Measurements from ENCODE around the gene GALNT6. TPM values are rescaled to one million over a fixed set of nuclear protein-coding genes. Genes with fewer than 3 reads are reported as not detected.
"Not testable (repeated sequence)": the region's sequence is repeated elsewhere in the genome, so short reads cannot be mapped to it uniquely, and the experiment has no call there.

Gene GALNT6
- total RNA-seq, 1 donor: 11.3 TPM

DNA sequence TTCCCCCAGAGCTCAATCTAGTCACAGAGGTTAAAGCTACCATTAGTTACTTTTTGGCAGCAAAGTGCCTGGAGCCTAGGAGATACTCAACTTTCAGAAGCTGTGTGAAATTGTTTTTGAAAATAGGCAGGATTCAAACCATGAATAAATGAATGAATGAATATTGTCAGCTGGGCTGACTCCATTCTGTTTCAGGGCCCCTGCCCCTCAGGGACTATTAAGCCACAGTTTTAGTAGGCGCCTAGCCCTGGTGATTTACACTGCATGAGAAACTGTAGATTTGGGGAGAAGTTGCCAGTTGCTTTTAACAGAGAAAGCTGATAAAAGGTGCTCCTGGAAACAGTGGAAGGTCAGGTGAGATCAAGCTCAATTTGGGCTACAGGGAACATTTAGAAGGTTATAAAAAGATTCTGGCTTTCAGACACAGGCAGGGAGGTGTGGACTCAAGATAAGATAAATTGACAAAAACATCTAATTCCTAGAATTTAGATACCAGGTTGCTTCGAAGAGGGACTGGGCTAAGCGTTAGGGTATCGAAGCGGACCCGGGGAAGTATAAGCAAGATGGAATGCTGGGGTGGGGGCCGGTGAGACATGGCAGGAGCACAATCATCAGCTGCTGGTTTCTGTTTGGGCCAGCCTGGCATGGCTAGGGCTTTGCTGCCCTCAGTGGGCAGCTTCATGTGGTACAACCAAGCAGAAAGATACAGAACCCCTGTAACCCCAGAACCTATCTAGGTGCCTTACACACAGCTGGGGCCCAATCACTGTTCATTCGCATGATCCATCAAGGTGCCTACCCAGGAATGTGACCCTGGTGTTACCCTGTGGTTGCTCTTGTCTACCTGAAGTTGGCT, 29.8 kb downstream of the GALNT6 start:
- H3K4me1 ChIP-seq (ENCODE audit: insufficient read depth, low read length): peaks cover 19% of the 10 kb centered on the region
- no peak overlapping the region for H3K4me3 ChIP-seq (ENCODE audit: low read length)
- no peaks in the 10 kb centered on the region for H3K27me3 ChIP-seq (ENCODE audit: insufficient read depth, low read length)
- H3K9me3 ChIP-seq (ENCODE audit: low read depth, low read length): no peaks in the 10 kb centered on the region

- Histone ChIP-seq H3K27me3 (ENCODE audit: insufficient read depth, low read length) (no peaks in the 10 kb centered on the region), H3K4me1 (ENCODE audit: insufficient read depth, low read length) (peaks cover 14% of the 10 kb centered on the region), H3K4me3 (ENCODE audit: low read length) (no peak overlapping the region), H3K9me3 (ENCODE audit: low read depth, low read length) (no peaks in the 10 kb centered on the region)
Observed at GRCh38 chr12:51360315-51360714, 30.9 kb downstream of the GALNT6 start.

- H3K4me3 ChIP-seq (ENCODE audit: low read length): no peak overlapping the region
- peaks cover 14% of the 10 kb centered on the region for H3K4me1 ChIP-seq (ENCODE audit: insufficient read depth, low read length)
Observed at GRCh38 chr12:51359851-51360250, 31.4 kb downstream of the GALNT6 start.

DNA sequence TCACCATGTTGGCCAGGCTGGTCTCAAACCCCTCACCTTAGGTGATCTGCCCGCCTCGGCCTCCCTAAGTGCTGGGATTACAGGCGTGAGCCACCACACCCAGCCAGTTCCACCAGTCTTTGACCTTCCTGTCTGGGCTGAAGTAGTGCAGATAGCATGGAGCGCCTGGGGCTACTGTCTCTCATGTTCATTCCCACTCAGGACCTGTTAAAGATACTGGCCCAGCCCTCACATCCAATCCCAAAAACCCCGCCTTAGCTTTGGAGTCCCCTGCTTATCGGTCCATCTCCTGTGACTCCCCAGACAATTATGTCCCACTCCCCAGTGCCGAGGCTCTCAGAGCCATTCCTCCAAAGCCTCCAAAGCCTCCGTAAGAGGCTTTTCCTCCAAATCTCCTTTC, 32.7 kb downstream of the GALNT6 start:
- Histone ChIP-seq H3K4me1 (ENCODE audit: insufficient read depth, low read length) (peaks cover 14% of the 10 kb centered on the region), H3K9me3 (ENCODE audit: low read depth, low read length) (no peaks in the 10 kb centered on the region), H3K27me3 (ENCODE audit: insufficient read depth, low read length) (no peaks in the 10 kb centered on the region), H3K4me3 (ENCODE audit: low read length) (no peak overlapping the region)

More at GRCh38 chr12:51359851-51360250, 31.4 kb downstream of the GALNT6 start:
- Histone ChIP-seq H3K27me3 (ENCODE audit: insufficient read depth, low read length) (no peaks in the 10 kb centered on the region), H3K9me3 (ENCODE audit: low read depth, low read length) (no peaks in the 10 kb centered on the region)

DNA sequence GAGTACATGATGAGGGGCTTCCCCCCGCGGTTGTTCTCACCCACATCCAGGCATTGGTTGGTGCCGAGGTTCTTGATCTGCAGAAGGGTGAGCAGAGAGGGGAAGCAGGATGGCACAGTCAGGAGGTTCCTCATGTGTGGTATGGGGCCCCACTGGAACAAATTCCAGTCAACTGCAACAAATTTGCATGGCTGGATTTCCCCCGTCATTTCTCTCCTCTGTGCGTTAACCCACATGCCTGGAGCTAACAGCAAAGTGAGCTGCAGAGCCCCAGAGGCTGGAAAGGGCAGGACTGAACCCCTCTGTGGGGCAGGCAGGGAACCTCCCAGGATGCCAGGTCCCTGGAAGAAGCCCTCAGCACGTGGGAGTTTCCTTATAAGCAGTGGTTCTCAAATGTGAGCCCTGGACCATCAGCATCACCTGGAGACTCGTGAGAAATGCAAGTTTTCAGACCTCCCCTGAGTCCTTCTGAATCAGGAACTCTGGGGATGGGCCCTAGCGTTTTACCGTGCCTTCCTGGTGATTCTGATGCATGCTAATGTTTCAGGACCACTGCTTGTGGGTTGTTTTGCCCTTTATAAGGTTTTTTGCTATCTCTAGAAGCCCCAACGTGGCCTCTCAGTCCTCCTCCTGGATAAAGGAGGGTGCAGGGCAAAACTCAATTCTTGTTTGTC, 33.7 kb downstream of the GALNT6 start:
- Histone ChIP-seq H3K4me3 (ENCODE audit: low read length) (no peak overlapping the region), H3K27me3 (ENCODE audit: insufficient read depth, low read length) (no peaks in the 10 kb centered on the region), H3K4me1 (ENCODE audit: insufficient read depth, low read length) (peaks cover 14% of the 10 kb centered on the region), H3K9me3 (ENCODE audit: low read depth, low read length) (no peaks in the 10 kb centered on the region)

DNA sequence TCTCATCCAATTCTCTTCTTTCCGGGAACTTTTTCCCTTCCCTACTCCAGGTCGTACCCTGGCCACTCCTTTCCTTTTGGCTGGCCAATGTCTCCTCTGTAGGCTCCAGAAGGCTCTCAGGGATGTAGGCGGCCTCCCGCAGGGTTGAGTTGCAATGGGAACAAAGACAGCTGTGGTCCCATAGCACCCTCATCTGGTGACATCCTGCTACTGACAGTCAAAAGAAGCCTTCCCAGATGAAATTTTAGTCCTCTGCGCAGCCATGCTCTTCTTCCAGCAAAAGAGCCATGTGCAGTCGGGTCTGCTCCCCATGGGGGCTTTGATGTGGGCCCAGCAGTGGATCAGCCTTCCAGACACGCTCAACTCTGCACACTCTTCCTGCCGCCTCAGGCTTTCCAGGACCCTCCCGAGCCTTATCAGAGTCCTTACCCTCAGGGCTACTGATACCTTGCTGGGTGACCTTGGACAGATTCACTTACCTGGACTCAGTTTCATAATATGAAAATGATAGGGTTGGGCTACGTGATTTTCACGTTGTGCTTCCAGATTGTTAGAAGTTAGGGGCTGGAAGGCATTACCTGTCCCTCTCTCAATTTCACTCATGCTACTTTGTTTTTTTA, 39.2 kb downstream of the GALNT6 start:
- H3K27me3 ChIP-seq (ENCODE audit: insufficient read depth, low read length): no peaks in the 10 kb centered on the region
- H3K9me3 ChIP-seq (ENCODE audit: low read depth, low read length): no peaks in the 10 kb centered on the region
- H3K4me3 ChIP-seq (ENCODE audit: low read length): no peak overlapping the region
- H3K4me1 ChIP-seq (ENCODE audit: insufficient read depth, low read length): peaks cover 6% of the 10 kb centered on the region

GRCh38 chr12:51349026-51349425, 42.2 kb downstream of the GALNT6 start:
- no peaks in the 10 kb centered on the region for H3K4me1 ChIP-seq (ENCODE audit: insufficient read depth, low read length)

GRCh38 chr12:51348116-51348515, 43.1 kb downstream of the GALNT6 start:
- Histone ChIP-seq H3K4me3 (ENCODE audit: low read length) (no peak overlapping the region), H3K4me1 (ENCODE audit: insufficient read depth, low read length) (no peaks in the 10 kb centered on the region), H3K9me3 (ENCODE audit: low read depth, low read length) (no peaks in the 10 kb centered on the region), H3K27me3 (ENCODE audit: insufficient read depth, low read length) (no peaks in the 10 kb centered on the region)

More at GRCh38 chr12:51349026-51349425, 42.2 kb downstream of the GALNT6 start:
- no peak overlapping the region for H3K4me3 ChIP-seq (ENCODE audit: low read length)
- H3K27me3 ChIP-seq (ENCODE audit: insufficient read depth, low read length): no peaks in the 10 kb centered on the region
- H3K9me3 ChIP-seq (ENCODE audit: low read depth, low read length): no peaks in the 10 kb centered on the region

- no peak within 1 kb of the TSS for H3K4me3 ChIP-seq (ENCODE audit: low read length)
- H3K4me1 ChIP-seq (ENCODE audit: insufficient read depth, low read length): peaks cover 6% of the 10 kb centered on the region
- H3K9me3 ChIP-seq (ENCODE audit: low read depth, low read length): no peaks in the 10 kb centered on the region
- no peaks in the 10 kb centered on the region for H3K27me3 ChIP-seq (ENCODE audit: insufficient read depth, low read length)
Observed at GRCh38 chr12:51346581-51346980, 44.6 kb downstream of the GALNT6 start, which contains the start of gene CELA1. TSS of gene CELA1 (minus strand) at chr12:51346679. CDS start at chr12:51346638, 41 bp downstream.

GRCh38 chr12:51345681-51346080, 45.5 kb downstream of the GALNT6 start:
- Histone ChIP-seq H3K9me3 (ENCODE audit: low read depth, low read length) (no peaks in the 10 kb centered on the region), H3K4me1 (ENCODE audit: insufficient read depth, low read length) (peaks cover 14% of the 10 kb centered on the region), H3K4me3 (ENCODE audit: low read length) (no peak overlapping the region), H3K27me3 (ENCODE audit: insufficient read depth, low read length) (no peaks in the 10 kb centered on the region)

DNA sequence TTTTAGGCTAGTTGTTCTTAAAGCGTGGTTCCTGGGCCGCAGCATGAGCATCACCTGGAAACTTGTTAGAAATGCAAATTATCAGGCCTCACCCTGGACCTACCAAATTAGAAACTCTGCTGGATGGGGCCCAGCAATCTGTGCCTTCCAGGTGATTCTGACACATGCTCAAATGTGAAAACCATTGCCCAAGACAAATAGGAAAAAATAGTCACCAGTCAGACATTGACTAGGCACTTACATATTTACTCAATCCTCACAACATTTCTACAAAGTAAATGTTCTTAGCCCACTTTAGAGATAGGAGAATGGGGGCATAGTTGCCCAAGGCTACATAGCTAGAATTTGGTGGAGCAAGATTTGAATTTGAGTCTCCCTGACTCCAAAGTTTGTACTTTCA, 48.0 kb downstream of the GALNT6 start:
- Histone ChIP-seq H3K4me3 (ENCODE audit: low read length) (no peak overlapping the region), H3K9me3 (ENCODE audit: low read depth, low read length) (no peaks in the 10 kb centered on the region), H3K4me1 (ENCODE audit: insufficient read depth, low read length) (peaks cover 15% of the 10 kb centered on the region), H3K27me3 (ENCODE audit: insufficient read depth, low read length) (no peaks in the 10 kb centered on the region)

GRCh38 chr12:51342416-51342815, 48.8 kb downstream of the GALNT6 start:
- Histone ChIP-seq H3K27me3 (ENCODE audit: insufficient read depth, low read length) (no peaks in the 10 kb centered on the region), H3K9me3 (ENCODE audit: low read depth, low read length) (no peaks in the 10 kb centered on the region), H3K4me1 (ENCODE audit: insufficient read depth, low read length) (peaks cover 15% of the 10 kb centered on the region), H3K4me3 (ENCODE audit: low read length) (no peak overlapping the region)

- Histone ChIP-seq H3K4me3 (ENCODE audit: low read length) (no peak overlapping the region), H3K27me3 (ENCODE audit: insufficient read depth, low read length) (no peaks in the 10 kb centered on the region), H3K4me1 (ENCODE audit: insufficient read depth, low read length) (peaks cover 21% of the 10 kb centered on the region), H3K9me3 (ENCODE audit: low read depth, low read length) (no peaks in the 10 kb centered on the region)
Observed at GRCh38 chr12:51341251-51342007, 49.8 kb downstream of the GALNT6 start.

DNA sequence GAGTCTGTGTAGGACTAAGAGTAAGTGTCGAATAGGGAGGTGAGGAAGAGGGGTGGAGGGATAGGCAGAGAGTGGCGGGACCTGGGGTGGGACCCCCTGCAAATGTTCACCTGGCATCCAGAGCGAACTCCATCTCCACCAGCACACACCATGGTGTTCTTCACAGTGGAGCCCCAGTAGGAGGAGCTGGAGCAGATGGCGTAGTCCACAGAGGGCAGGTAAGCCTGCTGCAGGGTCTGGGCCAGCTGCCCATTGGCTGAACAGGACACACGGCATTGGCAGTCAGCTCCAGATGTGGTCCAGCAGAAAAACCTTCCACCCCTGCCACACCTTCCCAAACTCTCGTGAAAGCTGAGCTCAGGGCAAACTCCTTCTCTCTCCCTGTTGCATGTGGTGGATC, 51.5 kb downstream of the GALNT6 start:
- H3K9me3 ChIP-seq (ENCODE audit: low read depth, low read length): no peaks in the 10 kb centered on the region
- no peaks in the 10 kb centered on the region for H3K27me3 ChIP-seq (ENCODE audit: insufficient read depth, low read length)
- no peak overlapping the region for H3K4me3 ChIP-seq (ENCODE audit: low read length)
- H3K4me1 ChIP-seq (ENCODE audit: insufficient read depth, low read length): peaks cover 38% of the 10 kb centered on the region

DNA sequence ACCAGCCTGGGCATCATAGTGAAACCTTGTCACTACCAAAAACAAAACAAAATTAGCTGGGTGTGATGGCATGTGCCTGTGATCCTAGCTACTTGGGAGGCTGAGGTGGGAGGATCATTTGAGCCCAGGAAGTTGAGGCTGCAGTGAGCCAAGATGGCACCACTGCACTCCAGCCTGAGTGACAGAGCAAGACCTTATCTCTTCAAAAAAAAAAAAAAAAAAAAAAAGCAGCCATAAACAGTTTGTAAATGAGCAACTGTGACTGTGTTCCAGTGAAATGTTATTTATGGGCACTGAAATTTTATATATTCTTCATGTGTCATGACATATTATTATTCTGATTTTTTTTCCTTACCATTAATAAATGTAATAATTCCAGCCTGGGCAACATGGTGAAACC, 53.9 kb downstream of the GALNT6 start:
- H3K27me3 ChIP-seq (ENCODE audit: insufficient read depth, low read length); H3K9me3 ChIP-seq (ENCODE audit: low read depth, low read length); H3K4me3 ChIP-seq (ENCODE audit: low read length): not testable (repeated sequence)
- H3K4me1 ChIP-seq (ENCODE audit: insufficient read depth, low read length): peaks cover 42% of the 10 kb centered on the region
